Islet precursor cell (in vitro differentiated cells): ENCODE data around the gene RNFT1.
"Not testable (repeated sequence)": the region's sequence is repeated elsewhere in the genome, so short reads cannot be mapped to it uniquely, and the experiment has no call there.

Source experiments
- DNase-seq: peaks from one replicate; pipeline ENCODE4 v3.0.0-alpha.2; 2018

RNFT1 gene

GRCh38 chr17:59920637-59921036, 43.9 kb downstream of the RNFT1 start:
- not testable (repeated sequence) for DNase-seq

- DNase-seq = no peak
These were observed 48.1 kb downstream of the RNFT1 start for GRCh38 chr17:59916446-59916845.

GRCh38 chr17:59914274-59914854, 50.2 kb downstream of the RNFT1 start:
- DNase-seq = no peak

- DNase-seq = no peak
These were observed 57.1 kb downstream of the RNFT1 start for GRCh38 chr17:59907467-59907866.

- no peak for DNase-seq
These were observed 61.1 kb downstream of the RNFT1 start for GRCh38 chr17:59903455-59903854.
